GM19463 (cell line): ENCODE measurements around the gene CTTNBP2NL.
"Not testable (repeated sequence)": the region's sequence is repeated elsewhere in the genome, so short reads cannot be mapped to it uniquely, and the experiment has no call there.

ENCODE experiments used
- ATAC-seq: cut with Tn5 transposase; IDR thresholded peaks from one replicate; pipeline ENCODE4 v1.9.1; 2021; ENCODE audit warnings: mild to moderate bottlenecking, moderate library complexity; ENCODE audit not compliant: unreplicated experiment

The CTTNBP2NL gene

GRCh38 chr1:112423207-112423606 is 27.2 kb downstream of the CTTNBP2NL start:
- no peak for ATAC-seq

DNA sequence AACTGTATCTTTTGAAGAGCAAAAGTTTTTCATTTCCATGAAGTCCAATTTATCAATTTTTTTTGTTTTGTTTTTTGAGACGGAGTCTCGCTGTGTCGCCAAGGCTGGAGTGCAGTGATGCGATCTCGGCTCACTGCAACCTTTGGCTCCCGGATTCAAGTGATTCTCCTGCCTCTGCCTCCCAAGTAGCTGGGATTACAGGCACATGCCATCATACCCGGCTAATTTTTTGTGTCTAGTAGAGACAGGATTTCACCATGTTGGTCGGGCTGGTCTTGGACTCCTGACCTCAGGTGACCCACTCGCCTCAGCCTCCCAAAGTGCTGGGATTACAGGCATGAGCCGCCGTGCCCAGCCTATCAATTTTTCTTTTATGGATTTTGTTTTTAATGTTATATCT is 27.7 kb downstream of the CTTNBP2NL start:
- ATAC-seq, result not testable (repeated sequence)

GRCh38 chr1:112429749-112430148 is 33.7 kb downstream of the CTTNBP2NL start:
- ATAC-seq, result no peak

DNA sequence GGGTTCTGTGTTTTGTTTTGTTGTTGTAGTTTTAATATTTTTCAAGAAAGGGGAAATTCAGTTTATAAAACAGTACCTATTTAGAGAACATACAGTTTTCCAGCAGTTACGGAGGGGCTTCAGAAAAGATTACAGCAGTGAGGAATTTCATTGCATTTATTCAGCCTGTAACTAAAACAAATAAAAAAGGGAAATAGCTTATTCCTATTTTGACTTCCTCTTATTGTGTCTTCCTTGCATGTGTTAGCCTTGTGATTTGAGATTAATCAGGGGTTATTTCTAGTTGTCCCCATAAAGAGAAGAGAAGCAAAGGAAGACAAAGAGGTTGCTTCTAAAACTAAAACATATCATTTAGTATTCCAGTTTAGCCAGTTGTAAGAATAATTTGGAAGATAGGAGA is 35.0 kb downstream of the CTTNBP2NL start:
- no peak for ATAC-seq

GRCh38 chr1:112435448-112435847 is 39.4 kb downstream of the CTTNBP2NL start:
- ATAC-seq, result no peak

DNA sequence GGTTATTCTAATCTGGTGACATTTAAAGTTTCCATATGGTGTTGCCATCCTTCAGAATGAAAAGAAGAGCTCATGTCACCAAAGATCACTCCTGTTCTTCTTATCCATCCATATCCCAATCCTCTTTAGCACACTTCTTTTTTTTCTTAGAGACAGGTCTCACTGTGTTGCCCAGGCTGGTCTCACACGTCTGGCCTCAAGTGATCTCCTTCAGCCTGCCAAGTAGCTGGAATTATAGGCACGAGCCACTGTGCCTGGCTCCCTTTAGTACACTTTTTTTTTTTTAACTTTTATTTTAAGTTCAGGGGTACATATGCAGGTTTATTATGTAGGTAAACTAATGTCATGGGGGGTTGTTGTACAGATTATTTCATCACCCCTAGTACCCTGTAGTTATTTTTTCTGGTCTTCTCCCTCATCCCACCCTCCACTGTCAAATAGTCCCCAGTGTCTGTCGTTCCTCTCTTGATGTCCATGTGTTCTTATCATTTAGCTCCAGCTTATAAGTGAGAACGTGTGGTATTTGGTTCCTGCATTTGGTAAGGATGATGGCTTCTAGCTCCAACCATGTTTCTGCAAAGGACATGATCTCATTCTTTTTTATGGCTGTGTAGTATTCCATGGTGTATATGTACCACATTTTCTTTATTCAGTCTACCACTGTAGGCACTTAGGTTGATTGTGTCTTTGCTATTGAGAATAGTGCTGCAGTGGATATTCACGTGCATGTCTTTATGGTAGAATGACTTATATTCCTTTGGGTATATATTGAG is 40.6 kb downstream of the CTTNBP2NL start:
- ATAC-seq, result no peak

GRCh38 chr1:112438156-112438555 is 42.1 kb downstream of the CTTNBP2NL start:
- not testable (repeated sequence) for ATAC-seq

GRCh38 chr1:112439592-112439991 is 43.6 kb downstream of the CTTNBP2NL start:
- ATAC-seq, result no peak

DNA sequence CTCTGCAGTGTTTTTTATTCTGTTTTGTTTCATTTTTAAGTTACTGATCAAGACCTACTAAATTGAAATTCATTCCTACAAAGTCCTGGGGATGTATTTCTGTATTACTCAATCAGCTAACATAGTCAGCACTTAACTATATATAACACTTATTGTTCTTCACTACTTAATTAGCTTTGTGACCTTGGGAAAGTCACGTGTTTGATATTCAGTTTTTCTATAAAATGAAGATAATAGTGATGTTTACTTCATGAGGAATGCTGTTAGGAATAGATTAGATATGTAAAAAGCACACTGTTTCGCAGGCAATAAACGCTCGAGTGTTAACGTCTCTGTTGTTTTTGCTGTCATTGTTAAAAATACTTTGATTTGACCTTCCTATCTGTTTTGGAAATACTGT is 44.6 kb downstream of the CTTNBP2NL start:
- no peak for ATAC-seq

DNA sequence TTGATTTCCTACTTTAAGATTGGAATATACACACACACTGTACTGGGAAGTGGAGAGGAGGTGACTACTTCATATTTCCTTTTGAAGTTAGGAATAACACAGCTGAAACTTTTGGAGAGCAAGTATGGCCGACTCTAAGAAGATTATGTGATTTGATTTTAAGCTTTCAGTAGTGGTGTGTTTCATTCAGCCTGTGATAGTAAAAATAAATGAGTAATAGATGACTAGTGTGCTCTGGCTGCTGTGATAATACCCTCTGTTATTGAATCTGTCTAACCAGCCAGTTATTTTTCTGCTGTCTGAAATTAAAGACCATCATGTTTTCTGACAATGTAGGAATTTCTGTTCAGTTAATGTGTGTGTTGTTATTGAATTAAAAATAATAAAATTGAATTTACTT is 48.3 kb downstream of the CTTNBP2NL start:
- ATAC-seq, result no peak

GRCh38 chr1:112445596-112445995 is 49.6 kb downstream of the CTTNBP2NL start:
- no peak for ATAC-seq

DNA sequence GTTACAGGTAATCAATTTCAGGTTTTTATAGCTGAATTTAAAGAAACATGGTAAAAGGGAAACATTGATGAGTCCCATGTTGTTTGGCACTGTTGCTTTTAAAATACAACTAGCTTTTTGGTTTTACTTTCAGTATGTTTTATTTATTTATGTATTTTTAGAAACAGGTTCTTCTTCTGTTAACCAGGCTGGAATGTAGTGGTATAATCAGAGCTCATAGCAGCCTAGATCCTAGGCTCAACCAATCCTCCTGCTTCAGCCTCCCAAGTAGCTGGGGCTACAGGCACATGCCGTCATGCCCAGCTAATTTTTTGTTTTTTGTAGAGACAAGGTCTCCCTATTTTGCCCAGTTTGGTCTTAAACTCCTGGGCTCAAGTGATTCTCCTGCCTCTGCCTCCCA is 50.4 kb downstream of the CTTNBP2NL start:
- no peak for ATAC-seq

- ATAC-seq, result no peak
Measured at GRCh38 chr1:112448904-112449629, 53.1 kb downstream of the CTTNBP2NL start.

GRCh38 chr1:112449630-112449983 is 53.6 kb downstream of the CTTNBP2NL start:
- ATAC-seq, result no peak

GRCh38 chr1:112450773-112451172 is 54.8 kb downstream of the CTTNBP2NL start:
- no peak for ATAC-seq

DNA sequence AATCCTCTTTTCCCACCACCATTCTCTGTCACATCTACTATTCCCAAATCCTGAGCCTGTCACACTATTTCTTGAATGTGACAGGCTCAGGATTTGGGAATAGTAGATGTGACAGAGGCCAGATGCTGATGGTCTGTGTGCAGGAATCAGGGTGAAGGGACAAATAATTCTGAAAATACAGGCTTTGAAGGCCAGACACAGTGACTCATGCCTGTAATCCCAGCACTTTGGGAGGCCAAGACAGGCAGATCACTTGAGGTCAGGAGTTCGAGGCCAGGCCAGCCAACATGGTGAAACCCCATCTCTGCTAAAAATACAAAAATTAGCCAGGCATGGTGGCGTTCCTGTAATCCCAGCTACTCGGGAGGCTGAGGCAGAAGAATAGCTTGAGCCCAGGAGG is 55.3 kb downstream of the CTTNBP2NL start:
- not testable (repeated sequence) for ATAC-seq

DNA sequence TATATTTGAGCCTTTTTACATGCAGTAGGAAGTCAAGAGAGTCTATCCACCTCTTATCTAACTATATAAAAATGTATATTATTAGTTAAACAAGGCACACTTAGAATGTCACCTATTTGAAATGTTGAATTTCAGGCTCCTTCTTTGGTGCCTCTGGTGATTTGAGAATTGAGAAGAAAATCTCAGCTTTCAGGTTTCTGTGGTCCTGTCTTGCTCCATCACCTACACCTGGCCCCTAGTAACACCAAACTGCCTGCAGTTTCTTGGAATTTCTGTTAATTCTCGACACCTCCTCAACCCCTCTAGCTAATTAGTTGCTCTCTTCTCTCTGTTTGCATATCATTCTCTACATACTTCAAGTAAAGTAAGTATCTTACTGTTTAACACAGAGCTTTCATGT is 57.9 kb downstream of the CTTNBP2NL start:
- no peak for ATAC-seq

GRCh38 chr1:112454316-112454715 is 58.3 kb downstream of the CTTNBP2NL start:
- ATAC-seq, result no peak

GRCh38 chr1:112457241-112457640 is 61.2 kb downstream of the CTTNBP2NL start:
- no peak for ATAC-seq

DNA sequence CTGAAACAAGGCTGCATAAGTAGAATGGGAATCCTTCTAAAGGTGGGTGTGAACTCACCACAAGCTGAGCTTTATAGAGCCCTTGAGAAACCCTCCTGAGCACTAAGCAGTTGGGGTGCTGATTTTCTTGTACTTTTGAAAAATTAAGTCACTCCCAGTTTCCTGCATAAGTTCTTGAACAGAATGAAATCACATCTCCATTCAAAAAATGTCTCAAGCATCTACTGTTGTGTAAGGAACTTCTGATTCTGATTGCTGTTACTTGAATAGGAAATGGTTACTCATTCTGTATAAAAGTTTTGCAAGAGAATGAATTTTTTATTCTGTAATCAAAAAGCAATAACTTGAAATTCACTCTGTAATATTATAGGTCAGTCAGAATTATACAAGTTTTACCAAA is 61.9 kb downstream of the CTTNBP2NL start:
- ATAC-seq, result no peak

- no peak for ATAC-seq
Measured at GRCh38 chr1:112458756-112459155, 62.7 kb downstream of the CTTNBP2NL start.

- no peak for ATAC-seq
Measured at GRCh38 chr1:112460615-112461014, 64.6 kb downstream of the CTTNBP2NL start.
